Psoas muscle (tissue), 8 donors: ENCODE measurements around the gene GJD3. TPM values are rescaled to one million over a fixed set of nuclear protein-coding genes. Genes with fewer than 3 reads are reported as not detected.
"Not testable (repeated sequence)": the region's sequence is repeated elsewhere in the genome, so short reads cannot be mapped to it uniquely, and the experiment has no call there.

Source experiments
- ATAC-seq, 4 donors: fragments of 200-7000 bp; cut with Tn5 transposase; one replicate each; pipeline ENCODE4 v1.9.1; 2020; ENCODE audit warnings: moderate library complexity in 3 of 4, mild to moderate bottlenecking in 2 of 4
- DNase-seq, 2 donors: peaks; one replicate each; pipeline ENCODE4 v3.0.0-alpha.2; 2020
- H3K27ac ChIP-seq: fragments of 200-600 bp; one replicate; pipeline ENCODE4 v1.8.0; 2022
- H3K27me3 ChIP-seq, 3 donors: fragments of 200-600 bp in 1 of 3; one replicate each; pipeline versions ENCODE4 v1.6.1 to v1.8.0; 2013 to 2022; ENCODE audit warnings: low read length in 2 of 3, mild to moderate bottlenecking in 2 of 3, moderate library complexity in 1 of 3; ENCODE audit not compliant: insufficient read depth in 3 of 3
- H3K36me3 ChIP-seq, 2 donors: fragments of 200-600 bp in 1 of 2; one replicate each; pipeline versions ENCODE4 v1.6.1 to v1.8.0; 2013 to 2022; ENCODE audit warnings: low read depth in 1 of 2, mild to moderate bottlenecking in 1 of 2, moderate library complexity in 1 of 2; ENCODE audit not compliant: insufficient read depth in 1 of 2
- H3K4me1 ChIP-seq: fragments of 200-600 bp; one replicate; pipeline ENCODE4 v1.8.0; 2022
- H3K4me3 ChIP-seq: fragments of 200-600 bp; one replicate; pipeline ENCODE4 v1.8.0; 2022; ENCODE audit warnings: mild to moderate bottlenecking
- H3K9me3 ChIP-seq: fragments of 200-600 bp; one replicate; pipeline ENCODE4 v1.8.0; 2022
- CTCF ChIP-seq: fragments of 200-600 bp; IDR thresholded peaks from one replicate; pipeline ENCODE4 v1.8.0; 2022; ENCODE audit warnings: antibody characterized with exemption
- WGBS, 3 donors: extraction: QIAGEN DNeasy Blood & Tissue Kit; methylation state at CpG; one replicate each; pipeline versions ENCODE4 v1.1.6 to v1.1.7; 2013; 5-methylcytosine and 5-hydroxymethylcytosine counted together
- intact Hi-C, 2 donors: fragments of 100-400 bp; cut with DNase I; formaldehyde crosslinking; loops; one replicate each; pipeline versions ENCODE4 v1.11.0 to v1.14.2; 2022
- polyA plus RNA-seq, 3 donors: library from polyadenylated mRNA; stranded (reverse); fragments of 200-250 nt; gene quantifications; one replicate each; pipeline ENCODE4 v1.2.3, GENCODE V29; 2013
- total RNA-seq, 4 donors: library from RNA; stranded (reverse); fragmentation: NEBNext Ultra II Directional in 2 of 4; extraction: Animal tissue kit (Norgen Biotek cat#: 25700) in 2 of 4; gene quantifications; one replicate each; pipeline versions ENCODE4 v1.2.1 to v1.2.4, GENCODE V29; 2021 to 2023
- donor health status: healthy with polysubstance abuse.
- donor health status: DM: no; HTN: no; CAD: no; lungs with moderate emphysema.
- donor health status: Bipolar disorder and iron deficiency.
- donor health status: healthy.
- donor health status: DM: yes; HTN: yes; CAD: no.
- donor health status: DM: no; HTN: no; CAD: no.
- donor health status: DM: no; HTN: no; CAD: no.
- donor health status: DM: yes; HTN: yes; CAD: no.

GJD3 gene
- total and polyA plus RNA-seq, 7 donors = 0.17 to 1.4 (median 0.34) TPM; not detected in 1

- H3K9me3 ChIP-seq = no peaks in the 10 kb centered on the region
- DNase-seq (no peak), ATAC-seq (no peak)
- 88 to 95% (median 90%) methylated on average over 4 of the region's 4 CpGs for WGBS, 3 donors
- no peak for TF ChIP-seq CTCF
- no peaks in the 10 kb centered on the region for H3K36me3 ChIP-seq
- intact Hi-C loops = no loop called here
- H3K4me3 ChIP-seq = no peak overlapping the region
- H3K27me3 ChIP-seq = peaks cover 0 to 7% (median 0%) of the 10 kb centered on the region in 3 donors
- H3K4me1 ChIP-seq = no peaks in the 10 kb centered on the region
- H3K27ac ChIP-seq = no peak overlapping the region
Observed at GRCh38 chr17:40382251-40382650, 17.7 kb upstream of the GJD3 start.

- TF ChIP-seq CTCF = no peak
- 85 to 89% (median 87%) methylated on average over 7 of the region's 7 CpGs for WGBS, 3 donors
- H3K27me3 ChIP-seq = peaks cover 0 to 12% (median 0%) of the 10 kb centered on the region in 3 donors
- no peaks in the 10 kb centered on the region for H3K4me1 ChIP-seq
- H3K9me3 ChIP-seq = no peaks in the 10 kb centered on the region
- no peak overlapping the region for H3K27ac ChIP-seq
- DNase-seq (no peak), ATAC-seq (no peak)
- no peaks in the 10 kb centered on the region for H3K36me3 ChIP-seq
- H3K4me3 ChIP-seq = no peak overlapping the region
- intact Hi-C loops = no loop called here
Observed at GRCh38 chr17:40378966-40379365, 14.4 kb upstream of the GJD3 start.

- peaks cover 0 to 12% (median 0%) of the 10 kb centered on the region in 3 donors for H3K27me3 ChIP-seq
- H3K27ac ChIP-seq = no peak overlapping the region
- TF ChIP-seq CTCF = no peak
- intact Hi-C loops = no loop called here
- no peak for ATAC-seq
- H3K36me3 ChIP-seq = no peaks in the 10 kb centered on the region
- H3K4me3 ChIP-seq = no peak overlapping the region
- 84 to 86% (median 86%) methylated on average over 13 of the region's 13 CpGs for WGBS, 3 donors
- H3K9me3 ChIP-seq = no peaks in the 10 kb centered on the region
- no peak for DNase-seq
- H3K4me1 ChIP-seq = no peaks in the 10 kb centered on the region
Observed at GRCh38 chr17:40377832-40378231, 13.3 kb upstream of the GJD3 start.

GRCh38 chr17:40376541-40376940, 12.0 kb upstream of the GJD3 start:
- DNase-seq = not testable (repeated sequence)

GRCh38 chr17:40375786-40376185, 11.2 kb upstream of the GJD3 start:
- H3K9me3 ChIP-seq, H3K27me3 ChIP-seq, DNase-seq, intact Hi-C loops, H3K36me3 ChIP-seq, H3K4me1 ChIP-seq, ATAC-seq, H3K27ac ChIP-seq, H3K4me3 ChIP-seq: not testable (repeated sequence)
- 61 to 77% (median 67%) methylated on average over 13 to 21 of the region's 21 CpGs for WGBS, 3 donors

More at GRCh38 chr17:40376541-40376940, 12.0 kb upstream of the GJD3 start:
- H3K9me3 ChIP-seq, H3K4me3 ChIP-seq, H3K4me1 ChIP-seq, H3K27me3 ChIP-seq, H3K36me3 ChIP-seq, H3K27ac ChIP-seq, ATAC-seq, intact Hi-C loops: not testable (repeated sequence)
- WGBS, 3 donors = 76 to 85% (median 84%) methylated on average over 6 of the region's 6 CpGs
